Muscle of arm (tissue), 12 donors: ENCODE results near the gene CPSF7. TPM values are rescaled to one million over a fixed set of nuclear protein-coding genes. Genes with fewer than 3 reads are reported as not detected.

Source experiments
- DNase-seq: peaks from one replicate; pipeline ENCODE4 v3.0.0-alpha.2; 2013
- polyA plus RNA-seq, 12 donors: library from polyadenylated mRNA; unstranded; fragments of 120-200 nt; gene quantifications; one replicate each; pipeline ENCODE4 v1.2.1, GENCODE V29; 2013; ENCODE audit not compliant: insufficient read length in 12 of 12

The CPSF7 gene
- polyA plus RNA-seq, 12 donors: 65.5 to 116 (median 74.9) TPM; not detected in 1

DNA sequence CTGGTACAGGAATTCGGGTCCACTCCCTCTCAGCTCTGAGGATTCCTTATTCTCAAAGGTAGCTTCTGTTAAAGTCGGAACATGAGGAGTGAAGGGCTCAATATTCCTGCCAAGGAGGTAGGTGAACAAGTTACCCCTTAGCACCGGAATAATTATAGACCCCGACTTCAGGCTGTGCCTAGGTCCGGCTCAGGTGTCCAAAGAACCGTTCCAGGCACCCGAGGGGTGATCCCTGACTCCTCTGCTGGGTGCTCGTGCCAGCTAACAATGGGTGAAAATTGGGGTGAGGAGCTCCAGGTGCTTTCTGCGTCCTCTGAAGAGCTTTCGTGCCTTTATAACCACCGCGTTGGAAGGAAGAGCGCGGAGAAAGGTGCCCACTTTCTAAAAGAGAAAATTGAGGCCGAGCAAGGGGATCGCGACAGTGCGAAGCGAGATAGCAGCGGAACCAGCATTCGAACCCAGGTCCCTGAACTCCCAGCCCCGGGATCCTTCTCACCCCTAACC lies 68.5 kb downstream of the CPSF7 start:
- DNase-seq: peak; percentile 31

DNA sequence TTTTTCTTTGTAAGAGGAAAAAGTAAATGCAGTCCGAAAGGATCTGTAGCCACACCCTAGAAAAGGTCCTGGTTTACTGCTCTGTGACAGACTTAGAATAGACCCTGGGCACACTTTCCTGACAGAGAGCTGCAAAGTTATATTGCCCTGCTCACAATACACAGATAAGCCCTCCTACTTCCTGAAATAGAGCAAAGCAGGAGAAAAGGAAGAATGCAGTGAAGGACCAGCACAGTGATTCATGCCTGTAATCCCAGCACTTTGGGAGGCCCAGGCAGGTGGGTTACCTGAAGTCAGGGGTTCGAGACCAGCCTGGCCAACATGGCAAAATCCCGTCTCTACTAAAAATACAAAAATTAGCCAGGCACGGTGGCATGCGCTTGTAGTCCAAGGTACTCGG lies 70.3 kb downstream of the CPSF7 start:
- no peak for DNase-seq

DNA sequence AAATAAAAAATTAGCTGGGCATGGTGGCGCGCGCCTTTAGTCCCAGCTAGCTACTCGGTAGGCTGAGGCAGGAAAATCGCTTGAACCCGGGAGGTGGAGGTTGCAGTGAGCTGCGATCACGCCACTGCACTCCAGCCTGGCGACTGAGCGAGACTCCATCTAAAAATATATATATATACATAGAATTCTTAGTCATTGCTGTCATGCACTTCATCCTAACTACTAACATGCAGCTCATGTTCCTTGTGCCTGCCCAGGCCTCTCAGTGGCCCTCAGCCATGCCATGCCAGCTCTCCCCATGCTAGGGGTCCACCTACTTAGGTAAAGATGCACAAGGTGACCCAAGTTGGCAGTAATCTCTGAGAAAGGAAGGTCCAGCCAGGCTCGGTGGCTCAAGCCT lies 71.2 kb downstream of the CPSF7 start:
- no peak for DNase-seq

DNA sequence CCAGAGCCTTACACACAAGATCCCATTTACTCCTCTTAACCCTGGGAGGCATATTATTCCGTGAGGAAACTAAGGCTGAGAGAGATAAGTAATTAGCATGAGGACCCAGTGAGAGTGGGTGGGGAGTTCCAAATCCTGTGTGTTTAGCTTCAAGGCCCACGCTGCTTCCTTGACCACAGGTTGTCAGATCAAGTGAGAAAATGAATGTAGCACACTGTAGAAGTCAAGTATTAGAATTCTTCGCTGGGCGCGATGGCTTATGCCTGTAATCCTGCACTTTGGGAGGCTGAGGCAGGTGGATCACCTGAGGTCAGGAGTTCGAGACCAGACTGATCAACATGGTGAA lies 71.9 kb downstream of the CPSF7 start:
- DNase-seq: no peak

DNA sequence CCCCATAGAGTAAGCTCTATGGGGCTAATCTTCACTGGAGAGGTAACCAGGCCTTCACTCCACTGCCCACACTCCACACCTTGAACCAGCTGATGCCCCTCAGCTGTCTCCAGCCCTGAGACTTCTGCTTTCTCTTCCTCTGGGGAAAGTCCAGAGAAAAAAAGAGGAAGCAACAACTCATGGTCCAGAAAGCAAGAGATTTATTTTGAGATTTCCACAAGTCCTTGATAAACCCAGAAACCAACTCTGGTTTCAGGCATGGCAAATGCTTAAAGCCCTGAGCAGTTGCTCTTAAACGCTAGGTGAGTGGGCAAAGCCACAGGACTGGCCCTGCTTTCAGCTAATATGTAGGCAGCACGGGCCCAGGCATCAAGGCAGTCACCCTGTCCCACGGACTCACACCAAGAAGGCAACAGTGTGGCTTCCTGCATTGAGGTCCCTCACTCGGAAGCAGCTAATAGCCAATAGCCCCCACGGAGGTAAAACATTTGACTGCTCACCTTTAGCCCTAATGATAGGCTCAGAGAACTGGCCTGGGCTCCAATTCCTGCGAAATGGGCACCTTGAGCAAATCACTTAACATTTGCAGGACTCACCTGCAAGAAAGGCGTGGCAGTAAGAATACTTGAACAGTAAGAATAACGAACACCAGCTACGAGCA lies 72.4 kb downstream of the CPSF7 start:
- DNase-seq: no peak

DNA sequence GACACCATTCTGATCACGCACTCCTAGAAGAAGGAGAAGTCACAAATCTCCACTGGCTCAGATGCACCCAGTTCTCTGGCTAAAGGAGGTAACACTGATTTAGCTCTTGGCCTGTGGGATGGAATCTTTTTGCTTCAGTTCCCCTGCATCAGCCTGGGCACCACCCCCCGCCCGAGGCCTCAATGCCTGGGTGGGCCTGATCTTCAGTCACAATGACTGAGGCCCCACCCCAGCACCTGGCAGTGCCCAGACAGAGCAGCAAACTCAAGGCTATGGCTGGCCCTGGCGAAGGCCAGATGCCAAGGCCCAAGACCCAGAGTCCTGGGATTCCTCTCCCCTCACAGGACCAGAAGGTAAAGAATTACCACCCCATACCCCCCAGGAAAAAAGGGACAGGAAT lies 73.1 kb downstream of the CPSF7 start:
- no peak for DNase-seq

DNA sequence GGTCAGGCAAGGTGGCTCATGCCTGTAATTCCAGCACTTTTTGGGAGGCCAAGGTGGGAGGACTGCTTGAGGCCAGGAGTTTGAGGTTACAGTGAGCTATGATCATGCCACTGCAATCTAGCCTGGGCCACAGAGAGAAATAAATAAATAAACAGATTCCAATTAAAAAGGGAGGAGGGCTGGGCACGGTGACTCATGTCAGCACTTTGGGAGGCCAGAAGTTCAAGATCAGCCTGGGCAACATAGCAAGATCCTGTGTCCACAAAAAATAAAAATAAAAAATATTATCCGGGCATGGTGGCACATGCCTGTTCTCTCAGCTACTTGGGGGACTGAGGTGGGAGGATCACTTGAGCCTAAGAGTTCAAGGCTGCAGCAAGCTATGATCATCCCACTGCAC lies 75.6 kb downstream of the CPSF7 start:
- no peak for DNase-seq

DNA sequence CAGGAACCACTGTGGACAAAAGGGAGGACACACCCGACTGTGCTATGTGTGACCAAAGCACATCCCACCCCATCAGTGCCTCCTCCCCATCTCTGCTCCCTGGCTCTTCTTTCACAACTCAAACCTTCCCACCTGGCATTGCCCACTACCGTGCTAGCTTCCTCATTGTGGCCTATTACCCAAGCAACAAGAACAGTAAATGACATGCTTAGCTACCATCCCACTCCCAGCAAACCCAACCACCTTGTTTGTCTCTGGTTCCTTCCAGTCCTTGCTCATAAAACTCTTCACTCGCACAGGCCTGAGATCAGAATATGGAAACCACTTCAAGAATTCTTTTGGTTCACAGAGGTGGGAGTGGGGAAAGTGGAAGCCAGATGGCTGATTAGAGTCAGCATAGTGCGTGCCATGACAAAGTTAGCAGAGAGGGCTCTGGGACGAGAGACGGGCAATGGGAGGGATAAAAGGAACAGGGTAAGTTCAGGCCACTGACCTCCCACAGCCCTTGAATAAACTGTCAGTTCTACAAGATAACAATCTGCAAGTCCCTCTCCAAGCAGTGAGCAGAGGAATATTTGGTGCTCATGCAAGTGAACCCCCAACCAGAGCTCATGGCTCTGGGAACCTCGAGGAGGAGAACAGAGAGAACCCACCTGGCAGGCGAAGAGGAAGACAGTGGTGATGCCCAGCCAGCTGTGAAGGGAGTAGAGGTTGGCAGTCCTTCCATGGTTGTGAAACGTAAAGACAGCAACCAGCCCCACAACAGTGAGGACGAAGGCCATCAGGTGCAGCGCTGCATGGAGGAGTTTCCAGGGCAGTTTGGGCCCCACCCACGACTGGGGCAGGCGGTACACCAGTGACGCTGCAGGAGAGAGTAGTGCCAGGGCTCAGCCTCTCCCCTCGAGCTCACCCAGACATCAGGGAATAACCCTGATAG lies 76.4 kb downstream of the CPSF7 start:
- DNase-seq: no peak

Other genes starting within 250 kb of the CPSF7 start
- 1 to 10 TPM in 1 of 12 donors, under 1 TPM in 7, not detected in 4; 0.12 to 1.4 (median 0.37) TPM for gene PGA3, start 226.5 kb downstream of the CPSF7 start, polyA plus RNA-seq
- gene PGA4, start 207.6 kb downstream of the CPSF7 start, polyA plus RNA-seq: 1 to 10 TPM in 5 of 12 donors, under 1 TPM in 5, not detected in 2; 0.22 to 2.6 (median 1.2) TPM
- gene PGA5, start 188.8 kb downstream of the CPSF7 start, polyA plus RNA-seq: 1 to 10 TPM in 6 of 12 donors, under 1 TPM in 4, not detected in 2; 0.32 to 1.9 (median 1.1) TPM
- 1 to 10 TPM in 10 of 12 donors, not detected in 2; 3.5 to 9.0 (median 5.2) TPM for gene VWCE, start 134.7 kb downstream of the CPSF7 start, polyA plus RNA-seq
- gene DDB1, start 96.9 kb downstream of the CPSF7 start, polyA plus RNA-seq: 100 to 1,000 TPM; 158 to 355 (median 188) TPM
- 10 to 100 TPM in 11 of 12 donors, not detected in 1; 12.4 to 43.6 (median 18.2) TPM for gene TKFC, start 96.7 kb downstream of the CPSF7 start, polyA plus RNA-seq
- gene CYB561A3, start 68.1 kb downstream of the CPSF7 start, polyA plus RNA-seq: 10 to 100 TPM in 11 of 12 donors, not detected in 1; 13.4 to 37.7 (median 17.1) TPM
- gene TMEM138, start 67.6 kb downstream of the CPSF7 start, polyA plus RNA-seq: 10 to 100 TPM in 11 of 12 donors, not detected in 1; 13.8 to 75.4 (median 23.4) TPM
- gene TMEM216, start 37.4 kb downstream of the CPSF7 start, polyA plus RNA-seq: 10 to 100 TPM in 11 of 12 donors, not detected in 1; 11.6 to 21.2 (median 16.0) TPM
- 10 to 100 TPM in 11 of 12 donors, not detected in 1; 29.1 to 36.6 (median 30.4) TPM for gene SDHAF2, start 149 bp upstream of the CPSF7 start, polyA plus RNA-seq
- gene LRRC10B, start 78.8 kb upstream of the CPSF7 start, polyA plus RNA-seq: under 1 TPM in 8 of 12 donors, not detected in 4; 0.11 to 0.34 (median 0.16) TPM
- gene SYT7, start 151.1 kb upstream of the CPSF7 start, polyA plus RNA-seq: 10 to 100 TPM in 1 of 12 donors, 1 to 10 TPM in 10, not detected in 1; 2.0 to 12.0 (median 3.1) TPM